GM18909 (cell line): Measurements from ENCODE around the gene SLC32A1.

ENCODE experiments used
- ATAC-seq: cut with Tn5 transposase; IDR thresholded peaks from one replicate; pipeline ENCODE4 v1.9.1; 2021; ENCODE audit warnings: mild to moderate bottlenecking; ENCODE audit not compliant: unreplicated experiment, poor library complexity

Gene SLC32A1

GRCh38 chr20:38723848-38724625 lies at the start of gene SLC32A1:
Gene SLC32A1 (plus strand): TSS chr20:38724486. CDS start chr20:38724725, 239 bp downstream.
- ATAC-seq: no peak

DNA sequence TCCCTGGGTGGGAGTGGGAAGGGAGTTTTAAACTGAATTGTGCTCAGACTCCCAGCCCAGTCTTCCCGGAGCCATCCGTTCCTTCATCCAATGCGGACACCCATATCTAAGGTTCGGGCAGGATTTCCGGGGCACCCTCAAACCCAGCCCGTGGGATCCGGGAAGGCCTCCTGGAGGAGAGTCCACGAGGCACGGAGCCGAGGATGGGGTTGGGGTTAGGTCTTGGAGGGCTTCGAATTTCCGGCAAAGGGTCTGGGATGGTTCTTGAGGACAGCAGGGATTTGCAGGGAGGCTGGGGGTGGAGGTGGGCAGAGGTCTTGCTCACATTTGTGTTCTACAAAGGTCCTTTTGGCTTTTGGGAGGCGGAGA lies 49.5 kb upstream of the SLC32A1 start:
- no peak for ATAC-seq

DNA sequence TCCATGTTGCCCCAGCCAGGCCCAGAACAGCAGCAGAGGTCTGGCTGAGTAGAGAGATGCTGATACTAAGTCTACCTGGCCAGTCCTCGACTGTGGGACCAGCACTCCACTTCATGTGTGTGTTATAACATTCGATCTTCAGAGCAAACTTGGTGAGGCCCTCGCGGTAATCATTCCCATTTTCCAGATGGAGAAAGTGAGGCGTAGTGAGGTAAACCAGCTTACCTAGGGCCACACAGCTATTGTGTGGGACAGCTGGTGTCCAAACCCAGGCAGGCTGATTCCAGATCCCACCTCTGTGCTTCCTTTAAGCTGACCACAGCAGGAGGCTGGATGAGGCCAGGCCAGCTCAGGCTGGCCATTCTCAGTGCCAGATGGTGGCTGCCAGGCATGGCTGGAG lies 47.7 kb upstream of the SLC32A1 start:
- no peak for ATAC-seq

- no peak for ATAC-seq
Measured at GRCh38 chr20:38680500-38681306, 43.6 kb upstream of the SLC32A1 start.

DNA sequence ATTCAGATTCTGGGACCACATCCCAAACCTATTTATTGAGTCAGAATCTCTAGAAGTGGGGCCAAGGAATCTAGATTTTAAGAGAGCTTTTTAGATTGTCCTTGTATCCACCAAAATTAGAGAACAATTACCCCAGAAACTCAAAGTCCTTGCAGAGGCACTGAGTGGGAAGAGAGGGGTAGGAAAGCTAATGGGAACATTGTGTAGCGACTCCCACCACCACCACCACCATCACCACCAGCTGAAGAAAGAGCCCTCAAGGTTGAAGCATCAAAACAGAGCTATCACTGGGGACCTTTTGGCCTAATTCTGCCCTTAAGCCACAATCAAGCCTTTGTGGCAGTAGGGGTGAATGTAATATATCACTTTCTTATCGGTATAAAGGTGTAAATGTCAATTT lies 39.0 kb upstream of the SLC32A1 start:
- no peak for ATAC-seq

- ATAC-seq: no peak
Measured at GRCh38 chr20:38685853-38686473, 38.3 kb upstream of the SLC32A1 start.

DNA sequence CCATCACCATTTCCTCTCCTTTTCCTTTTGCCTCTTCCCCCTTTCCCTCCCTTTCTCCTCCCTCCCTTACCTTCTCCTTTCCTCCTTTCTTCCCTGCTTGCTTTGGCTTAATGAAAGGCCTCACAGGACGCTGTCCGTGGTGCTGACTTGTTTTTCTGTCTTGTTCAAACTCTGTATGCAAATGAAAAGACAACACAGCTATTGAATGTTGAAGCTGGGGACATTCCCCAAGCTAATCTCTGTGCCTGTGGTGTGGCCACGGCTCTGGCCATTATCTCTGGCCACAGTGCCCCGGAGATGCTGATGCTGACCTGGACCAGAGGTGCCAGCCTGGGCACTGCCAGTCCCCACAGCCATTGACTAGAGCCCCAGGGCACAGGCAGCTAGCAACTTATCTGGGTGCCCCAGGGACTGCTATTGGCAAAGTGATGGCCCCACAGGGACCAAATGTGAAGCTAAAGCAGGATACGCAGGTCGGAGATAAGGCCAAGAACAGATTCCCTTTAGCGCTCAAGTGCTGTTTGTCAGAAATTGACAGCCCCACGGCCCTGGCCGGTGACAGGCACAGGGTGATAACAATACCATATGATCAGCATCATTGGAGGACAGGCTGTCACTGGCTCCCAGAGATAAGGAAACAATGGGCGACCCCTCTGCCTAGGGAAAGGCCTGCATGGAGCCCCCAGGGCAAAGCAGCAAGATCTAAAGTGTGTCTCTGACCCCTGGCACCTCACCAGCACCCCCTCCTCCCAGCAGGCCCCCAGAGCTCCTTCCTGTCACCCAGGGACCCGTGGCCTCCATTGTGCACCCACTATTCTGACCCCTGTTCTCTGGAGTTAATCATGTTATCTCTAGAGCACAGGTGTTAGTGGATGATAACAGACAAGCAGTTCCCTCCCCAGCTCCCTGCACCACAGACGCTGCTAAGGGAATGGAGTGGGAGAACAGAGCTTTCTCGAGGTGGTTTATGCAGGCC lies 31.6 kb upstream of the SLC32A1 start:
- ATAC-seq: no peak

DNA sequence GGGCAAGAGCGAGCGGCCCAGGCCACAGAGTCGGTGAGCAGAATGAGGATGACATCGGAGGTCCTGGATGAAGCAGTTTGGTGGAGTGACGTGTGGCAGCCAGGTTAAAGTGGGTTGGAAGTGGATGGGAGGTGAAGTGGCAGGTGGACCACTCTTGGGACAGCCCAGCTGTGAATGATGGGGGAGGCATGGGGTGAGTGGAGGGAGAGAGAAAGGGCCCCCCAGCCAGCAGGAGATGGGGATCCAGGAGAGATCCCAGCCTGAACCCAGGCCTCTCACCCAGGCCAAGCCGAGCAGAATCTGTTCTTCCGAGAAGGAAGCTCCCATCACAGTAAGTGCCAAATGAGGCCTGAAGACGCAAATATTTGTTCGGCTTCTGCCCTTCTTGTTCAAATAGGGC lies 27.0 kb upstream of the SLC32A1 start:
- ATAC-seq: no peak

- no peak for ATAC-seq
Measured at GRCh38 chr20:38698541-38698940, 25.7 kb upstream of the SLC32A1 start.

DNA sequence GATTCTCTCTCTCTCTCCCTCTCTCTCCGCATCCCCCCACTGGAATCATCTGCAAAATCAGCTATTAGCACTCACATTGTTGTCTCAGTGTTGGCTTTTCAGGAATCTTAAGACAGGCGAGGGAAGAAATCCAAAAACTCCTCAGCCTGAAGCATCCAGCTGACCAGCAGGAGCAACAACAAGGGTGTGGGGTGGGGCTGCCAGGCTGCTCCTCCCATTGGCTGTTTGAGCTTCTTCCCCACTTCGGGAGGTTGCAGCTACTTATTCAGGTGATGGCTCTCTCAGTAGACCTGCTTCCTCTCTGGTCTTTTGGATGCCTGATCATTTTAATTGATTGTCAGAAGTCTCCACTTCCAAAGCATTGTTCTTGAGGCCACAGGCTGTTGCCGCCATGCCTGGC lies 24.1 kb upstream of the SLC32A1 start:
- no peak for ATAC-seq

DNA sequence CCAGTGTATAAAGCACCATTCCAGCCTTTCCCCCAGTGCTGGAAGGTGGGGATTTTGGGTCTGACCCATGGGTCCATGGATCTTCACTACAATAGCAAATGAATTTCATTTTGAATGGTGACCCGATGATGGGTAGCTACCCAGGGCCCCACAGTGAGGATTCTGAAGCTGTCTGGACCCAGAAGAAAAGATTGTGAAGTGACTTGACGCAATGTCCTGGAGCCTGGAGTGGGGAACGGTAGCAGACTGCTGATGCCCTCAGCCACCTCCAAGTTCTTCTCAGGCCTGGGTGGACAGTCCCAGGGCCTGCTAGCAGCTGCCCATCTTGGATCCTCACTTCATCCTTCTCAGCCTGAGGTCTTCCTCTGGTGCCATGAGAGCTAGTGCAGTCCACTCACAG lies 23.4 kb upstream of the SLC32A1 start:
- no peak for ATAC-seq

- no peak for ATAC-seq
Measured at GRCh38 chr20:38703526-38703925, 20.8 kb upstream of the SLC32A1 start.

DNA sequence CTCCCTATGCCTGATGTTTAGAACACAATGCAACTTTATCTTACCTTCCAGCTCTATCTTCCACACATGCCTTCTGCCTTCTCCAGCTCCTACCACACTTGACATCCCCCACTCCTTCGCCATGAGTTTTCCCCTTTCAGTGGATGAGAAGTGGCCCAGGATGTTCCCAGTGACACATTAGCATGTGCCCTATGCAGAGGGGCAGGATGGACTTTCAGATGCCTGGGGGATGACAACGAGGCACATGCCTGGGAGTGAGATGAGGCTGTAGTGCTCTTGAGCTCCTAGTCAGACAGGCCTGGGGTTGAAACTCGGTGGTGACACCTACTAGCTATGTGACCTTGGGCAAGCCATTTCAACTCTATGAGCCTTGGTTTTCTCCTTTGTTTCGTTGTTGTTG lies 20.1 kb upstream of the SLC32A1 start:
- no peak for ATAC-seq

DNA sequence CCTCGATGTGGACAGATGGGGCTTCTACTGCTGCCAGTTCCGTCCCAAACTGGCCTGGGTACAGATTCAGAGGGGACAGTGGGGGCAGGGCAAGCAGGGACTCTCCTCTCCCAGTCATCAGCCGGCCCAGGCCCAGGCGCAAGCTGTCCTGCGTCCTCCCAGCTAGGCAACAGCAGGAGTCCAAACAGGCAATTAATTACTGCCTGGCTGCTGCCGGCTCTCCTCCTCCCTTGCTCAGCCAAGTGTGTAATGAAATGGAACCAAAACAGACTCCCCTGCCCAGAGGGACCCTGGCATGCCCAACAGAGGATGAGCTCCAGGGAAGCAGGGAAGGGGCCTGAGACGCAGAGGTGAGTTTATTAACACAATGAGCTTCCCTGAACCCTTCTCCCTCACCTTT lies 17.8 kb upstream of the SLC32A1 start:
- ATAC-seq: no peak

DNA sequence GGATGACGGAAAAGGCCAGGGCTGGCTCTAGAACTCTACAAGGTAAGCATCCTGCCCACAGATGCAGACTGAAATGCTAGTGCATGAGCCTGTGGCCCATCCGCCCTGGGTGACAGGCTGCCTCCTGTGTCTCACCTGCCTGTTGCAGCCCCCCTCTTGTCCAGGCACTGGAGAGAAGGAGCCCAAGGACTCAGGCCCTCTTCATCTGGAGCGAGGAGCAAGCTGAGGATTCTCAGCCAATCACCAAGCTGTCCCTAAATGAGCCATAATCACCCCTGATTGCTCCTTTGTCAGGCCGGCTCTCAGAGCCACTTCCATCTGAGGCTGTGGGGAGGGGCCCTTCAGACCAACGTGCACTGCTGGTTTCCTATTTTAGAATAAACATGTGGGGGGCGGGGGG lies 10.0 kb upstream of the SLC32A1 start:
- ATAC-seq: no peak

DNA sequence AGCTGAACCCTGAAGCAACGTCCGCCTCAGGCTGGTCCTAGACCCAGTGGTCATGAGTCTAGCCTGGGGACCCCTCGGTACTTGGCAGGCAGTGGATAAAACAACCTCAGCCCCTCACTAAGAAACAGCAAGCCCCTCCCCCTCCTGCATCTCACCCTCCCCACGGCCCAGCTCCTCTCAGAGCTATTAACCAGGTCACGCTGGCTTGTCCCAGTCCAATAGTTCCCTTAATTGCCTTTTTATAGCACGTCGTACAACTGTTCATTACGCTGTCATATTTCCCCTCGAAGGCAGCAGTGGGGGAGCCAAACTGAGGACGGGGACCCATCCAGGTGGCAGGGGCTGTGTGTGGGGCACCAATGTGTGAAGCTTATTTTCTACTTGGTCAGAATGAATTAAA lies 8.6 kb upstream of the SLC32A1 start:
- no peak for ATAC-seq

- ATAC-seq: no peak
Measured at GRCh38 chr20:38722683-38723016, 1.6 kb upstream of the SLC32A1 start.

GRCh38 chr20:38723017-38723847 lies 1.1 kb upstream of the SLC32A1 start:
- ATAC-seq: no peak

- no peak for ATAC-seq
Measured at GRCh38 chr20:38724626-38725147, 401 bp downstream of the SLC32A1 start.
